ENCODE results near the gene NMU.

DNA sequence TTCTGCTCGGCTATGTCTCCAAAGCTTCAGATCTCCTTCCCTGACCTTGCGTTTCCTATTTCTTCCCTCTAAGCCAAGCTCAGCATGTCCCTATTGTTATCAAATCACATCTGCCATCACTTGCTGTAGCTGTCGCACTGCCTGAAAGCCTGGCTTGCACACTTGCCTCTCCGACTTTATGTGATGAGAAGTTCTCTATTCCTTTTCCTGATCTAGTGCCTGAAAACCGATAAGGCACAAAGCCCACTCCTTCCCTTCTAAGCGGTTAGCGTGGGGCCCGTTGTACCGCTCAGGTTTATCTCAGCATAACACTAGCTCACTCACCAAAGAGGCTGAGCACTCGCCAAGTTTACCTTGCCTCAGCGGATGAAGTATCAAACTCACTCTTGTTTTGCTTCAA, 816 bp downstream of the NMU start:
- no peak for TF ChIP-seq ZNF274 (IDR thresholded peaks at IDR 0.05; ENCODE audit: low read depth, low read length)
- TF ChIP-seq SUZ12 (IDR thresholded peaks at IDR 0.05; ENCODE audit: extremely low read depth, insufficient read depth, insufficient read length) = no peak
- no peak for TF ChIP-seq YY1 (IDR thresholded peaks at IDR 0.05; ENCODE audit: insufficient read depth, insufficient read length)
